NB4 (cell line): Measurements from ENCODE around the gene OR1I1.

ENCODE experiments used
- CTCF ChIP-seq: IDR thresholded peaks from one replicate; pipeline ENCODE4 v1.5.1; 2012; ENCODE audit warnings: low read depth, low read length
- POLR2A ChIP-seq: IDR thresholded peaks from 2 replicates; pipeline ENCODE4 v1.6.1; 2011; ENCODE audit warnings: mild to moderate bottlenecking; ENCODE audit not compliant: insufficient read length; ENCODE audit errors: extremely low read depth

GRCh38 chr19:15037586-15037985 is 44.4 kb upstream of the OR1I1 start:
- TF ChIP-seq CTCF (no peak), POLR2A (no peak)
